ENCODE measurements around the gene QRICH1. TPM values are rescaled to one million over a fixed set of nuclear protein-coding genes. Genes with fewer than 3 reads are reported as not detected.

The QRICH1 gene
- total and polyA plus RNA-seq, 7 donors = 21.5 to 83.9 (median 52.8) TPM

GRCh38 chr3:49121132-49121736 is 27.4 kb upstream of the QRICH1 start:
- intact Hi-C loops (cut with DNase I) = loop anchor here in 1 of 2 donors (5.0 kb wide), 1 partner anchor 46 kb away; the partner anchor contains the start of gene CCDC71
- WGBS, 3 donors = 52 to 63% (median 61%) methylated on average over 17 of the region's 17 CpGs

GRCh38 chr3:49120438-49121131 is 26.7 kb upstream of the QRICH1 start, which contains the start of gene USP19:
USP19 (minus strand) TSS chr3:49120823; CDS start chr3:49119145, 1,678 bp downstream.
- TF ChIP-seq CTCF (IDR thresholded peaks at IDR 0.05) = no peak
- DNase-seq (peak; percentile 97 to 99), ATAC-seq (peak; percentile 91 to 95 (median 94))
- H3K27me3 ChIP-seq (ENCODE audit: insufficient read depth in 3 of 3, low read length in 2 of 3) = no peaks in the 10 kb centered on the region
- peak within 1 kb of the TSS; percentile 98 for H3K4me3 ChIP-seq
- intact Hi-C loops (cut with DNase I) = loop anchor here in 1 of 2 donors (5.0 kb wide), 1 partner anchor 47 kb away; the partner anchor contains the start of gene CCDC71
- H3K27ac ChIP-seq = peak within 1 kb of the TSS; percentile 95
- peaks cover 16% of the 10 kb centered on the region for H3K4me1 ChIP-seq
- WGBS, 3 donors = 1% methylated on average over 66 to 70 of the region's 70 CpGs
- peaks cover 8 to 78% of the 10 kb centered on the region in 2 donors for H3K36me3 ChIP-seq (ENCODE audit: insufficient read depth in 1 of 2, low read depth in 1 of 2)
- no peaks in the 10 kb centered on the region for H3K9me3 ChIP-seq

More at GRCh38 chr3:49121132-49121736, 27.4 kb upstream of the QRICH1 start:
- Histone ChIP-seq H3K27ac (peak overlapping the region; percentile 95), H3K4me3 (peak overlapping the region; percentile 98), H3K36me3 (ENCODE audit: insufficient read depth in 1 of 2, low read depth in 1 of 2) (peaks cover 8 to 78% of the 10 kb centered on the region in 2 donors), H3K27me3 (ENCODE audit: insufficient read depth in 3 of 3, low read length in 2 of 3) (no peaks in the 10 kb centered on the region), H3K9me3 (no peaks in the 10 kb centered on the region), H3K4me1 (peaks cover 16% of the 10 kb centered on the region)
- ATAC-seq (peak in 1 of 4 donors; percentile 5), DNase-seq (no peak)
- no peak for TF ChIP-seq CTCF (IDR thresholded peaks at IDR 0.05)

GRCh38 chr3:49120096-49120437 is 26.2 kb upstream of the QRICH1 start:
- ATAC-seq (peak; percentile 2 to 20 (median 11)), DNase-seq (no peak)
- H3K4me1 ChIP-seq = peaks cover 16% of the 10 kb centered on the region
- peak overlapping the region; percentile 95 for H3K27ac ChIP-seq
- 0% methylated on average over 7 to 9 of the region's 9 CpGs for WGBS, 3 donors
- H3K4me3 ChIP-seq = peak overlapping the region; percentile 98
- no peaks in the 10 kb centered on the region for H3K9me3 ChIP-seq
- H3K36me3 ChIP-seq (ENCODE audit: insufficient read depth in 1 of 2, low read depth in 1 of 2) = peaks cover 8 to 78% of the 10 kb centered on the region in 2 donors
- TF ChIP-seq CTCF (IDR thresholded peaks at IDR 0.05) = no peak
- no peaks in the 10 kb centered on the region for H3K27me3 ChIP-seq (ENCODE audit: insufficient read depth in 3 of 3, low read length in 2 of 3)
- intact Hi-C loops (cut with DNase I) = loop anchor here in 1 of 2 donors (5.0 kb wide), 1 partner anchor 47 kb away; the partner anchor contains the start of gene CCDC71

GRCh38 chr3:49119439-49119838 is 25.6 kb upstream of the QRICH1 start:
- Histone ChIP-seq H3K27ac (peak overlapping the region; percentile 95), H3K4me3 (peak overlapping the region; percentile 98), H3K27me3 (ENCODE audit: insufficient read depth in 3 of 3, low read length in 2 of 3) (no peaks in the 10 kb centered on the region), H3K4me1 (peaks cover 16% of the 10 kb centered on the region), H3K9me3 (no peaks in the 10 kb centered on the region), H3K36me3 (ENCODE audit: insufficient read depth in 1 of 2, low read depth in 1 of 2) (peaks cover 9 to 78% of the 10 kb centered on the region in 2 donors)
- DNase-seq = peak in 1 of 2 donors; percentile 67
- intact Hi-C loops (cut with DNase I) = no loop called here
- ATAC-seq = peak; percentile 7 to 51 (median 33)
- no peak for TF ChIP-seq CTCF (IDR thresholded peaks at IDR 0.05)
- WGBS, 3 donors = 33 to 53% (median 38%) methylated on average over 3 of the region's 3 CpGs

Data from psoas muscle (tissue), 8 donors.